HL-60 (cell line): ENCODE measurements around the gene CARD19.

Experiments
- CTCF ChIP-seq: IDR thresholded peaks from one replicate; pipeline ENCODE4 v1.5.1; 2011; ENCODE audit warnings: low read length, control low read depth, inconsistent platforms; ENCODE audit not compliant: insufficient read depth
- GABPA ChIP-seq: IDR thresholded peaks from 2 replicates; pipeline ENCODE4 v1.6.1; 2012; ENCODE audit warnings: low read depth
- POLR2AphosphoS5 ChIP-seq: IDR thresholded peaks from 2 replicates; pipeline ENCODE4 v1.6.1; 2012; ENCODE audit warnings: low read depth
- SPI1 ChIP-seq: IDR thresholded peaks from 2 replicates; pipeline ENCODE4 v1.6.1; 2012; ENCODE audit warnings: low read depth, mild to moderate bottlenecking, borderline replicate concordance
- TF ChIP-seq, protein P1 (sequence below): IDR thresholded peaks from 2 replicates; pipeline ENCODE4 v1.6.1; 2012; ENCODE audit warnings: low read depth; ENCODE audit not compliant: insufficient replicate concordance

- TF ChIP-seq CTCF = no peak
- TF ChIP-seq, protein P1, sequence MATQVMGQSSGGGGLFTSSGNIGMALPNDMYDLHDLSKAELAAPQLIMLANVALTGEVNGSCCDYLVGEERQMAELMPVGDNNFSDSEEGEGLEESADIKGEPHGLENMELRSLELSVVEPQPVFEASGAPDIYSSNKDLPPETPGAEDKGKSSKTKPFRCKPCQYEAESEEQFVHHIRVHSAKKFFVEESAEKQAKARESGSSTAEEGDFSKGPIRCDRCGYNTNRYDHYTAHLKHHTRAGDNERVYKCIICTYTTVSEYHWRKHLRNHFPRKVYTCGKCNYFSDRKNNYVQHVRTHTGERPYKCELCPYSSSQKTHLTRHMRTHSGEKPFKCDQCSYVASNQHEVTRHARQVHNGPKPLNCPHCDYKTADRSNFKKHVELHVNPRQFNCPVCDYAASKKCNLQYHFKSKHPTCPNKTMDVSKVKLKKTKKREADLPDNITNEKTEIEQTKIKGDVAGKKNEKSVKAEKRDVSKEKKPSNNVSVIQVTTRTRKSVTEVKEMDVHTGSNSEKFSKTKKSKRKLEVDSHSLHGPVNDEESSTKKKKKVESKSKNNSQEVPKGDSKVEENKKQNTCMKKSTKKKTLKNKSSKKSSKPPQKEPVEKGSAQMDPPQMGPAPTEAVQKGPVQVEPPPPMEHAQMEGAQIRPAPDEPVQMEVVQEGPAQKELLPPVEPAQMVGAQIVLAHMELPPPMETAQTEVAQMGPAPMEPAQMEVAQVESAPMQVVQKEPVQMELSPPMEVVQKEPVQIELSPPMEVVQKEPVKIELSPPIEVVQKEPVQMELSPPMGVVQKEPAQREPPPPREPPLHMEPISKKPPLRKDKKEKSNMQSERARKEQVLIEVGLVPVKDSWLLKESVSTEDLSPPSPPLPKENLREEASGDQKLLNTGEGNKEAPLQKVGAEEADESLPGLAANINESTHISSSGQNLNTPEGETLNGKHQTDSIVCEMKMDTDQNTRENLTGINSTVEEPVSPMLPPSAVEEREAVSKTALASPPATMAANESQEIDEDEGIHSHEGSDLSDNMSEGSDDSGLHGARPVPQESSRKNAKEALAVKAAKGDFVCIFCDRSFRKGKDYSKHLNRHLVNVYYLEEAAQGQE = no peak
- TF ChIP-seq POLR2AphosphoS5 = no peak
- no peak for TF ChIP-seq GABPA
- no peak for TF ChIP-seq SPI1
Measured at GRCh38 chr9:93119703-93119952, 23.6 kb downstream of the CARD19 start.
